GM19193 (cell line): ENCODE data around the gene MED17.

Source experiments
- POLR2A ChIP-seq: IDR thresholded peaks from 4 replicates; pipeline ENCODE4 v1.6.1; 2011; ENCODE audit not compliant: insufficient read depth, insufficient read length; ENCODE audit errors: extremely low read depth

MED17 gene

GRCh38 chr11:93850594-93851018 lies 66.5 kb downstream of the MED17 start, which contains the start of gene VSTM5:
VSTM5 (minus strand) TSS chr11:93850618; CDS start chr11:93850502, 116 bp downstream.
- TF ChIP-seq POLR2A = no peak

- no peak for TF ChIP-seq POLR2A
These were observed 68.2 kb downstream of the MED17 start for GRCh38 chr11:93852242-93852641.

DNA sequence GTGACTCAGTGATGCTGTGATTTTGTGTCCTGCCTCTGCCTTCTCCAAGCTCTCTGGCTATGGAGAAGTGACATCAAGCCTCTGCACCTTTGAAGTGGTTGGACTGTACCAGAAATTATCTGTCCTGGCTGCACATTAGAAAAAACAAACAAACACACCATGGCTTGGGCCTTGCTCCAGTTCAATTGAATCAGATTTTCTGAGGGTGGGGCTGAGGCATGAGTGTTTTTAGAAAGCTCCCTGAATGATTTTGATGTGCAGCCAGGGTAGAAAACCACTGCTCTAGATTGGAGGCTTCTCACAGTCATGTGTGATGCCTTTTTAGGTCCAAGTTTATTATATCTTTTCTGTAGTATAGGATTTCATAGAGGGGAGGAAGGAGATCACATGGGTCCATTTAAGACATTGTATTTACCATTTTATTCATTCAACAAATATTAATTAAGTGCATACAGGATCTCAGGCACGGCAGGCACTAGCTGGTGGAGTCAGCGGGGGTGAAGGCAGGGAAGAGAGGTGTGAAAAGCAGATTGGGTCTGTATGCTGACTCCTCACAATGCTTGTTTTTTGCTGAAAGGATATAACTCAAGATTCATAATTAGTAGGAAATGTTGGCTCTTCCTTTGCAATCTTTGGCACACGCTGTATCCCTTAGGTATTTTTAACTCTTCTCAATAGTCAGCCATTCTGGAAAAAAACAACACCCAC lies 73.5 kb downstream of the MED17 start:
- no peak for TF ChIP-seq POLR2A

GRCh38 chr11:93858121-93858775 lies 74.2 kb downstream of the MED17 start:
- no peak for TF ChIP-seq POLR2A

- no peak for TF ChIP-seq POLR2A
These were observed 77.7 kb downstream of the MED17 start for GRCh38 chr11:93861808-93862207.
